ENCODE results near the gene BMF. TPM values are rescaled to one million over a fixed set of nuclear protein-coding genes. Genes with fewer than 3 reads are reported as not detected.
"Not testable (repeated sequence)": the region's sequence is repeated elsewhere in the genome, so short reads cannot be mapped to it uniquely, and the experiment has no call there.

BMF gene
- total RNA-seq, 1 donor from 2014 or later: 46.6 TPM

- Mint-ChIP-seq H3K4me3 (ENCODE audit: unreplicated experiment) (no peak overlapping the region), H3K36me3 (ENCODE audit: unreplicated experiment) (no peaks in the 10 kb centered on the region), H3K9me3 (ENCODE audit: unreplicated experiment) (no peaks in the 10 kb centered on the region), H3K27me3 (ENCODE audit: unreplicated experiment) (peaks cover 3% of the 10 kb centered on the region), H3K4me1 (ENCODE audit: unreplicated experiment) (peaks cover 6% of the 10 kb centered on the region), H3K27ac (ENCODE audit: unreplicated experiment) (no peak overlapping the region)
- DNase-seq (ENCODE audit: extremely low spot score, unreplicated experiment): peak; percentile 42
- no peak for TF ChIP-seq CTCF (IDR thresholded peaks at IDR 0.05)
Measured at GRCh38 chr15:40151499-40151898, 42.8 kb upstream of the BMF start.

GRCh38 chr15:40150163-40150925 is 41.7 kb upstream of the BMF start:
- peak; percentile 83 for DNase-seq (ENCODE audit: extremely low spot score, unreplicated experiment)
- H3K27ac Mint-ChIP-seq (ENCODE audit: unreplicated experiment): no peak overlapping the region
- peaks cover 4% of the 10 kb centered on the region for H3K4me1 Mint-ChIP-seq (ENCODE audit: unreplicated experiment)
- H3K9me3 Mint-ChIP-seq (ENCODE audit: unreplicated experiment): no peaks in the 10 kb centered on the region
- no peak for TF ChIP-seq CTCF (IDR thresholded peaks at IDR 0.05)
- no peaks in the 10 kb centered on the region for H3K27me3 Mint-ChIP-seq (ENCODE audit: unreplicated experiment)
- no peaks in the 10 kb centered on the region for H3K36me3 Mint-ChIP-seq (ENCODE audit: unreplicated experiment)
- H3K4me3 Mint-ChIP-seq (ENCODE audit: unreplicated experiment): no peak overlapping the region

DNA sequence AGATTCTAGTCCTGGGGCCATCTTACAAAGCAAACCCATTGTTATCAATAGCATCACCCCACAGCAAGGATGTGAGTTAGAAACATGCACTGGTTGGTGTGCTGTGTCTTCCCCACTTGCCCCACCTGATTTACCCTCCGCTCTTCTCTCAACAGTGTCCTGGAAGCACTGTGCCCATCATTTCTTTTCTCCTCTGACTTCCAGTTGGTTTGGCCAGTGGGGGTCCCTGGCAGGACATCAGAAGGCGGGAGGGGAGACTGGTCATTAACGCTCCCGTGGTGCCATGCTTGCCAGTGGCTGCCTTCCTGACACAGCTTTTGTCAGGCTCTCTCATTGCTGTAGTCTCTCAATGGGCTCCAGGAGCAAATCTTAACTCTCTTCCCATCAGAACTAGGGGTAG is 40.7 kb upstream of the BMF start:
- TF ChIP-seq CTCF (IDR thresholded peaks at IDR 0.05): no peak
- Mint-ChIP-seq H3K9me3 (ENCODE audit: unreplicated experiment) (no peaks in the 10 kb centered on the region), H3K27ac (ENCODE audit: unreplicated experiment) (no peak overlapping the region), H3K27me3 (ENCODE audit: unreplicated experiment) (no peaks in the 10 kb centered on the region), H3K4me3 (ENCODE audit: unreplicated experiment) (no peak overlapping the region), H3K36me3 (ENCODE audit: unreplicated experiment) (no peaks in the 10 kb centered on the region), H3K4me1 (ENCODE audit: unreplicated experiment) (peaks cover 4% of the 10 kb centered on the region)
- DNase-seq (ENCODE audit: extremely low spot score, unreplicated experiment): peak; percentile 66

- TF ChIP-seq CTCF (IDR thresholded peaks at IDR 0.05): no peak
- no peaks in the 10 kb centered on the region for H3K9me3 Mint-ChIP-seq (ENCODE audit: unreplicated experiment)
- H3K27ac Mint-ChIP-seq (ENCODE audit: unreplicated experiment): no peak overlapping the region
- no peak for DNase-seq (ENCODE audit: extremely low spot score, unreplicated experiment)
- no peaks in the 10 kb centered on the region for H3K36me3 Mint-ChIP-seq (ENCODE audit: unreplicated experiment)
- H3K4me3 Mint-ChIP-seq (ENCODE audit: unreplicated experiment): no peak overlapping the region
- H3K4me1 Mint-ChIP-seq (ENCODE audit: unreplicated experiment): peaks cover 4% of the 10 kb centered on the region
- no peaks in the 10 kb centered on the region for H3K27me3 Mint-ChIP-seq (ENCODE audit: unreplicated experiment)
Measured at GRCh38 chr15:40146037-40146436, 37.4 kb upstream of the BMF start.

GRCh38 chr15:40142428-40142827 is 33.7 kb upstream of the BMF start:
- TF ChIP-seq CTCF (IDR thresholded peaks at IDR 0.05): no peak
- H3K27ac Mint-ChIP-seq (ENCODE audit: unreplicated experiment): no peak overlapping the region
- no peaks in the 10 kb centered on the region for H3K27me3 Mint-ChIP-seq (ENCODE audit: unreplicated experiment)
- H3K4me3 Mint-ChIP-seq (ENCODE audit: unreplicated experiment): no peak overlapping the region
- H3K9me3 Mint-ChIP-seq (ENCODE audit: unreplicated experiment): no peaks in the 10 kb centered on the region
- DNase-seq (ENCODE audit: extremely low spot score, unreplicated experiment): no peak
- H3K4me1 Mint-ChIP-seq (ENCODE audit: unreplicated experiment): no peaks in the 10 kb centered on the region
- no peaks in the 10 kb centered on the region for H3K36me3 Mint-ChIP-seq (ENCODE audit: unreplicated experiment)

DNA sequence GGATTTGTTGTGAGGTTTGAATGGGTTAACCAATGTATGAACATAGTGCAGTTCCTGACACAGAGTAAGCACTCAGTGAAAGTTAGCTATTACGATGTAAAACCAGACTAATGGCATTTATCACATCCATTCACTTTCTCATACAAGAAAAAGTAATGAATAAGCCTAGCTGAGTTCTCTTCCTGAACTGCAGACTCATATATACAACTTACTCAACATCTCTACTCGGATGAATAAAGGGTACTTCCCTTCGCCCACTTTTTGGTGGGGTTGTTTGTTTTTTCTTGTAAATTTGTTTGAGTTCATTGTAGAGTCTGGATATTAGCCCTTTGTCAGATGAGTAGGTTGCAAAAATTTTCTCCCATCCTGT is 29.5 kb upstream of the BMF start:
- not testable (repeated sequence) for H3K27ac Mint-ChIP-seq (ENCODE audit: unreplicated experiment); H3K4me3 Mint-ChIP-seq (ENCODE audit: unreplicated experiment); H3K4me1 Mint-ChIP-seq (ENCODE audit: unreplicated experiment); H3K36me3 Mint-ChIP-seq (ENCODE audit: unreplicated experiment); H3K27me3 Mint-ChIP-seq (ENCODE audit: unreplicated experiment); H3K9me3 Mint-ChIP-seq (ENCODE audit: unreplicated experiment); DNase-seq (ENCODE audit: extremely low spot score, unreplicated experiment)

Measured in osteocyte (in vitro differentiated cells).